Parathyroid adenoma (tissue), 2 donors: ENCODE results near the gene ISLR.

ENCODE experiments used
- H2AFZ ChIP-seq: fragments of 300-600 bp; sonication (generic); one replicate; pipeline ENCODE4 v1.7.0; 2017; ENCODE audit warnings: antibody characterized with exemption, mild to moderate bottlenecking
- H3K27ac ChIP-seq: fragments of 300-600 bp; sonication (generic); one replicate; pipeline ENCODE4 v1.7.0; 2017
- H3K27me3 ChIP-seq: fragments of 300-600 bp; sonication (generic); one replicate; pipeline ENCODE4 v1.7.0; 2017; ENCODE audit warnings: low read length; ENCODE audit not compliant: control insufficient read depth, insufficient read depth
- H3K36me3 ChIP-seq: fragments of 300-600 bp; sonication (generic); one replicate; pipeline ENCODE4 v1.7.0; 2017; ENCODE audit warnings: low read length; ENCODE audit not compliant: control insufficient read depth, insufficient read depth
- H3K4me1 ChIP-seq: fragments of 300-600 bp; sonication (generic); one replicate; pipeline ENCODE4 v1.7.0; 2017; ENCODE audit warnings: control low read depth
- H3K4me2 ChIP-seq: fragments of 300-600 bp; sonication (generic); one replicate; pipeline ENCODE4 v1.7.0; 2017; ENCODE audit warnings: low read length
- H3K4me3 ChIP-seq: fragments of 300-600 bp; sonication (generic); one replicate; pipeline ENCODE4 v1.7.0; 2017; ENCODE audit warnings: low read depth, low read length
- H3K79me2 ChIP-seq: fragments of 300-600 bp; sonication (generic); one replicate; pipeline ENCODE4 v1.7.0; 2017; ENCODE audit warnings: control low read depth
- H3K9ac ChIP-seq: fragments of 300-600 bp; sonication (generic); one replicate; pipeline ENCODE4 v1.7.0; 2017; ENCODE audit warnings: mild to moderate bottlenecking
- H3K9me3 ChIP-seq: fragments of 300-600 bp; sonication (generic); one replicate; pipeline ENCODE4 v1.7.0; 2017; ENCODE audit warnings: low read length; ENCODE audit not compliant: control insufficient read depth
- TF ChIP-seq, protein P1 (sequence below): fragments of 300-600 bp; sonication (generic); IDR thresholded peaks from one replicate; pipeline ENCODE4 v1.7.0; 2017; ENCODE audit warnings: antibody characterized with exemption, mild to moderate bottlenecking
- donor health status: primary hyperparathyroidism.

The ISLR gene

DNA sequence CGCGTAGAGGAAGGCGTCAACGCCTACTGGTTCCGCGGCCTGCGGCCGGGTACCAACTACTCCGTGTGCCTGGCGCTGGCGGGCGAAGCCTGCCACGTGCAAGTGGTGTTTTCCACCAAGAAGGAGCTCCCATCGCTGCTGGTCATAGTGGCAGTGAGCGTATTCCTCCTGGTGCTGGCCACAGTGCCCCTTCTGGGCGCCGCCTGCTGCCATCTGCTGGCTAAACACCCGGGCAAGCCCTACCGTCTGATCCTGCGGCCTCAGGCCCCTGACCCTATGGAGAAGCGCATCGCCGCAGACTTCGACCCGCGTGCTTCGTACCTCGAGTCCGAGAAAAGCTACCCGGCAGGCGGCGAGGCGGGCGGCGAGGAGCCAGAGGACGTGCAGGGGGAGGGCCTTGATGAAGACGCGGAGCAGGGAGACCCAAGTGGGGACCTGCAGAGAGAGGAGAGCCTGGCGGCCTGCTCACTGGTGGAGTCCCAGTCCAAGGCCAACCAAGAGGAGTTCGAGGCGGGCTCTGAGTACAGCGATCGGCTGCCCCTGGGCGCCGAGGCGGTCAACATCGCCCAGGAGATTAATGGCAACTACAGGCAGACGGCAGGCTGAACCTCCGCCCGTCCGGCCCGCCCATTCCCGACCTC is 39.0 kb upstream of the ISLR start:
- no peaks in the 10 kb centered on the region for H3K4me1 ChIP-seq
- H3K4me3 ChIP-seq: no peak overlapping the region
- no peak overlapping the region for H3K9ac ChIP-seq
- TF ChIP-seq, protein P1, sequence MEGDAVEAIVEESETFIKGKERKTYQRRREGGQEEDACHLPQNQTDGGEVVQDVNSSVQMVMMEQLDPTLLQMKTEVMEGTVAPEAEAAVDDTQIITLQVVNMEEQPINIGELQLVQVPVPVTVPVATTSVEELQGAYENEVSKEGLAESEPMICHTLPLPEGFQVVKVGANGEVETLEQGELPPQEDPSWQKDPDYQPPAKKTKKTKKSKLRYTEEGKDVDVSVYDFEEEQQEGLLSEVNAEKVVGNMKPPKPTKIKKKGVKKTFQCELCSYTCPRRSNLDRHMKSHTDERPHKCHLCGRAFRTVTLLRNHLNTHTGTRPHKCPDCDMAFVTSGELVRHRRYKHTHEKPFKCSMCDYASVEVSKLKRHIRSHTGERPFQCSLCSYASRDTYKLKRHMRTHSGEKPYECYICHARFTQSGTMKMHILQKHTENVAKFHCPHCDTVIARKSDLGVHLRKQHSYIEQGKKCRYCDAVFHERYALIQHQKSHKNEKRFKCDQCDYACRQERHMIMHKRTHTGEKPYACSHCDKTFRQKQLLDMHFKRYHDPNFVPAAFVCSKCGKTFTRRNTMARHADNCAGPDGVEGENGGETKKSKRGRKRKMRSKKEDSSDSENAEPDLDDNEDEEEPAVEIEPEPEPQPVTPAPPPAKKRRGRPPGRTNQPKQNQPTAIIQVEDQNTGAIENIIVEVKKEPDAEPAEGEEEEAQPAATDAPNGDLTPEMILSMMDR: peak; percentile 7
- H3K27me3 ChIP-seq: peaks cover 3% of the 10 kb centered on the region
- no peak overlapping the region for H2AFZ ChIP-seq
- H3K4me2 ChIP-seq: no peak overlapping the region
- H3K79me2 ChIP-seq: no peaks in the 10 kb centered on the region
- H3K9me3 ChIP-seq: no peaks in the 10 kb centered on the region
- no peaks in the 10 kb centered on the region for H3K36me3 ChIP-seq
- no peak overlapping the region for H3K27ac ChIP-seq

DNA sequence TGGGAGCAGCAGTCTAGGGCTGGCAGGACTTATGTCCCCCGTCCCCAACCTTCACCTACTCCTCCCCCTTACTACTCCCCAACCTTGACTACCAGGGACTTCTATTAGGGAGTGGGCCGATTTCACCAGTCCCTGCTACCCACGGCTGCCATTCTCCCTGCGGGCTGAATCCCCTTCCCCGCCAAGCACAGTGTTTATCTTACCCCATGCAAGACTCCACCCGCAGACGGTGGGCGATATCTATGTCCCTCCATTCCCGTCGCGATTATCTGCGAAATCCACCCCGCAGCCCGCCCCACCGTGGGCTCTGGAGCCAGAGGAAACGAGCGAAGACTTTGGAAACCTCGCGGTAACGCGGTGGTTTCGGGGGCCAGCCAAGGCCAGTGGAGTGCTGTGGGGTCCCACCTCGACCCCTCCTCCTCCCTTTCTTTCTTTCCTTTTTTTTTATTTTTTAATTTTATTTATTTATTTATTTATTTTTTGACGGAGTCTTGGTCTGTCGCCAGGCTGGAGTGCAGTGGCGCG is 38.4 kb upstream of the ISLR start:
- H3K9me3 ChIP-seq: no peaks in the 10 kb centered on the region
- H3K27ac ChIP-seq: no peak overlapping the region
- no peaks in the 10 kb centered on the region for H3K79me2 ChIP-seq
- H3K36me3 ChIP-seq: no peaks in the 10 kb centered on the region
- H3K4me2 ChIP-seq: no peak overlapping the region
- TF ChIP-seq, protein P1: no peak
- H3K27me3 ChIP-seq: peaks cover 3% of the 10 kb centered on the region
- no peak overlapping the region for H3K4me3 ChIP-seq
- no peak overlapping the region for H2AFZ ChIP-seq
- H3K4me1 ChIP-seq: no peaks in the 10 kb centered on the region
- no peak overlapping the region for H3K9ac ChIP-seq

DNA sequence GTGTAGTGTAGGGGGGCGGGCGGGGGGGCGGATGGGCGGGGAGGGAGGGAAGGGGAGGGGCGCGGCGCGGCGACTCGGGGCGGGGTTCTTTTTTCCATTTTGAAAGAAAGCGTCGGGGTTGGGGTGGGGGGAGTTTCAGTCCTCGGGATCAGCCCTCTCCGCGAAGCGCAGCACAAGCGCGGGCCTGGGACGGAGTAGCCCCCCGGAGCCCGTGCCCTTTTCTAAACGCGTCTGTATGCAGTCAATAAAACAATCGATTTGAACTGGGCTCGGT is 37.0 kb upstream of the ISLR start:
- TF ChIP-seq, protein P1: no peak
- H3K9ac ChIP-seq: no peak overlapping the region
- no peaks in the 10 kb centered on the region for H3K9me3 ChIP-seq
- peaks cover 3% of the 10 kb centered on the region for H3K27me3 ChIP-seq
- H2AFZ ChIP-seq: no peak overlapping the region
- no peaks in the 10 kb centered on the region for H3K4me1 ChIP-seq
- H3K4me2 ChIP-seq: peak overlapping the region; percentile 25
- H3K36me3 ChIP-seq: no peaks in the 10 kb centered on the region
- H3K27ac ChIP-seq: no peak overlapping the region
- peak overlapping the region; percentile 29 for H3K4me3 ChIP-seq
- H3K79me2 ChIP-seq: no peaks in the 10 kb centered on the region

DNA sequence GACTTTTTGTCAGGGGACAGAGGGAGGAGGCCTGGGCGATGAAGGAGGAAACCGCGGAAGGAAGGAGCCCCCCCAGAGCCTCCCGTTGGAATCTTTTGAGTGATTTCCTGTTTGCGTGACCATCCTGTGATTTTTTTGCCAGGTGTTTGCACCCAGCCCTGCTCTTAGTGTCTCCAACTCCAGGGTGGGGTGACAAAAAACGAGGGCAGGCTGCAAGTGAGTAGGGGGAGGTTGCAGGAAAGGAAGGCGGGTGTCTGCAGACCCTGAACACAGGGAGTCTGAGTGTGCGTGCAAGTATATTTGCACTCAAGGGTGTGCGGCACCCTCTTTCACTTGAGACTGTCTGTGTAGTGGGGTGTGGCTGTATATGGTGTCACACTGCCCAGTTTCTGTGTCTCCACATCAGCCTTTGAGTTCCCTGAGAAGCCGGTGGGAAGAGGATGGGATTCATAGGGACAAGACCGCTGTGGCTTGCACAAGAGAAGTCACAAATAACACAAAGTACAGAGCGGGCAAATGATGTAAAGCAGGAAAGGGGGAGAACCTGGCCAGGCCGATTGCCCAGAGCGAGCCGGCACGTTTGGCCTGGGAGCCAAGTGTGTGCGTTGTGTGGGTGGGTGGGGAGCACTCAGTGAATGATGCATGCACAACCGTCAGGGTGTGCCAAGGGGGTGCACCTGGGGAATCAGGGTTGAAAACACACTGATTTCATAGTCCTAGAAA is 36.5 kb upstream of the ISLR start:
- TF ChIP-seq, protein P1: no peak
- Histone ChIP-seq H3K9ac (no peak overlapping the region), H3K4me2 (peak overlapping the region; percentile 25), H3K27ac (no peak overlapping the region), H3K4me1 (no peaks in the 10 kb centered on the region), H2AFZ (no peak overlapping the region), H3K27me3 (peaks cover 3% of the 10 kb centered on the region), H3K4me3 (peak overlapping the region; percentile 29), H3K9me3 (no peaks in the 10 kb centered on the region), H3K36me3 (no peaks in the 10 kb centered on the region), H3K79me2 (no peaks in the 10 kb centered on the region)

DNA sequence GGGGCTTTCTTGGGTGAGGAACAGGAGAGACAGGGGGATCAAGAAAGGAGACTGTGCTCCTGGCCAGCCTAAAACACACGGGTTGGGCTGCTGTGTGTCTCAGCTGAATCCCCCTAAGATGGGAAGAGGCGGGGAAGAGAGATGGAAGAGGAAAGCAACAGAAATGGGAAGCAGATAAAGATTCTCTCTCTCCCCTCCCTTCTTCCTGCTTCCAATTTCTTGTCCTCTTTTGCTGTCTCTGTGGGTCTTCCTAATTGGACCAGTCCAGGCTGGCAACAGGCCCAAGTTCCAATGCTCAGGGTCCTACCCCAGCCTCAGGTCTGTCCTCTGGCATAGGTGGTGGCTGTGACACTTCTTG is 36.0 kb upstream of the ISLR start:
- Histone ChIP-seq H3K79me2 (no peaks in the 10 kb centered on the region), H3K36me3 (no peaks in the 10 kb centered on the region), H3K9ac (no peak overlapping the region), H3K4me2 (no peak overlapping the region), H3K27ac (no peak overlapping the region), H3K27me3 (peaks cover 3% of the 10 kb centered on the region), H3K4me3 (no peak overlapping the region), H3K9me3 (no peaks in the 10 kb centered on the region), H2AFZ (no peak overlapping the region), H3K4me1 (no peaks in the 10 kb centered on the region)
- TF ChIP-seq, protein P1: no peak
